Muscle layer of colon (tissue), 2 donors: Measurements from ENCODE around the gene SMC6.

Experiments
- H3K27ac ChIP-seq: one replicate; pipeline ENCODE4 v1.7.0; 2013; ENCODE audit warnings: low read depth, mild to moderate bottlenecking, low read length, moderate library complexity
- H3K27me3 ChIP-seq, 2 donors: one replicate each; pipeline ENCODE4 v1.7.0; 2013; ENCODE audit warnings: low read length in 2 of 2, mild to moderate bottlenecking in 2 of 2; ENCODE audit not compliant: insufficient read depth in 2 of 2, control insufficient read depth in 1 of 2
- H3K36me3 ChIP-seq: one replicate; pipeline ENCODE4 v1.7.0; 2013; ENCODE audit warnings: mild to moderate bottlenecking, low read length; ENCODE audit not compliant: insufficient read depth
- H3K4me1 ChIP-seq: one replicate; pipeline ENCODE4 v1.7.0; 2013; ENCODE audit warnings: mild to moderate bottlenecking, low read length; ENCODE audit not compliant: insufficient read depth
- H3K4me3 ChIP-seq, 2 donors: one replicate each; pipeline ENCODE4 v1.7.0; 2013; ENCODE audit warnings: low read length in 2 of 2, low read depth in 1 of 2, mild to moderate bottlenecking in 1 of 2, moderate library complexity in 1 of 2
- H3K9ac ChIP-seq: one replicate; pipeline ENCODE4 v1.7.0; 2013; ENCODE audit warnings: low read length
- H3K9me3 ChIP-seq: one replicate; pipeline ENCODE4 v1.7.0; 2013; ENCODE audit warnings: mild to moderate bottlenecking, low read length
- donor health status: abdominal sarcoma.
- donor health status: Adenocarcinoma of cecum.

Gene SMC6

GRCh38 chr2:17661460-17661859 lies 92.2 kb downstream of the SMC6 start:
- H3K4me3 ChIP-seq: no peak overlapping the region
- no peaks in the 10 kb centered on the region for H3K9me3 ChIP-seq
- H3K27ac ChIP-seq: no peak overlapping the region
- no peak overlapping the region for H3K9ac ChIP-seq
- H3K27me3 ChIP-seq: no peaks in the 10 kb centered on the region
- H3K36me3 ChIP-seq: peaks cover 2% of the 10 kb centered on the region
- no peaks in the 10 kb centered on the region for H3K4me1 ChIP-seq

- no peak overlapping the region for H3K27ac ChIP-seq
Measured at GRCh38 chr2:17660219-17660618, 93.4 kb downstream of the SMC6 start.

DNA sequence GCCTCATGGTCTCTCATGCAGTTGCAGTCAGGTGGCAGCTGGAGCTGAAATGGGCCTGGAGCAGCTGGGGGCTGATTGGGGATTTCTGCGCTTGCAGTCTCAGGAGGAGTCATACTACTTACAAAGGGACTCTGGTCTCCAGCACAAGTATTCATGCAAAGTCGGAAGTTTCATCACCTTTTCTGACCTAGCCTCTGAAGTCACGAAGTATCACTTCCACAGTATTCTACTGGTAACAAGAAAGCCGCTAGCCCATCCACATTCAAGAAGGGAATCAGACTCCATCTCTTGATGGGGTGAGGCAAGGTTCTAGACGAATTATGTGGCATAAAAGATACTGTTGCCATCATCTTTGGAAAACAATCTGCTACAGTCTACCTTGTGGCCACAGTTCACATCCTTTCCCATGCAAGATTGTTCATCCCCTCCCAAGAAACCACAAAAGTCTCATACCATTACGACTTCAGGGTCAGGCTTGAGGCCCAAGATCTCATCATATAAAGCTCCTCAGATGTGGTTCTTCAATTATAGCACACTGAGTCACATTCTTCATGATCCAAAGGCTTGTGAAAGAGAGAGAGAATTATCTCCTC lies 95.3 kb downstream of the SMC6 start:
- Histone ChIP-seq H3K4me1 (no peaks in the 10 kb centered on the region), H3K4me3 (no peak overlapping the region), H3K9ac (no peak overlapping the region), H3K9me3 (no peaks in the 10 kb centered on the region), H3K27me3 (no peaks in the 10 kb centered on the region), H3K27ac (no peak overlapping the region), H3K36me3 (no peaks in the 10 kb centered on the region)

More at GRCh38 chr2:17660219-17660618, 93.4 kb downstream of the SMC6 start:
- Histone ChIP-seq H3K9me3 (no peaks in the 10 kb centered on the region), H3K4me3 (no peak overlapping the region), H3K4me1 (no peaks in the 10 kb centered on the region), H3K9ac (no peak overlapping the region), H3K36me3 (no peaks in the 10 kb centered on the region), H3K27me3 (no peaks in the 10 kb centered on the region)

DNA sequence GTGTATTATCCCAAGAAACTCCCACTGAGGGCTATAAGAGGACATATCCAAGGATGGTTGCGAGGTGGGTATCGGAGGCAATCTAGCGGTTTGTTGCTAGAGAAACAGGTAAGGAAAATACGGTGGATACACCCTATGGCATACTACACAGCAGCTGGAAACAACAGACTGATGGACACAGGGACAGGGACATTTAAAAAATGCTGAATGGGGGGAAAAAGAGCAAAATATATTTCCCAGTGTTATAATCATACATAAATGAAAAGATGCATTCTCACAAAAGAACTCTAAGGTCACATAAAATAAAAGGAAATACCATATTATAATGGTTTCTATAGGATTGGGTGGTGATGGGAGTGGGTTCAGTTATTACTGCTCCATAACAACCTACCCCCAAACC lies 95.9 kb downstream of the SMC6 start:
- no peak overlapping the region for H3K4me3 ChIP-seq
- no peaks in the 10 kb centered on the region for H3K27me3 ChIP-seq
- H3K9ac ChIP-seq: no peak overlapping the region
- H3K9me3 ChIP-seq: no peaks in the 10 kb centered on the region
- no peaks in the 10 kb centered on the region for H3K4me1 ChIP-seq
- H3K36me3 ChIP-seq: no peaks in the 10 kb centered on the region
- no peak overlapping the region for H3K27ac ChIP-seq

- no peaks in the 10 kb centered on the region for H3K9me3 ChIP-seq
- no peak overlapping the region for H3K9ac ChIP-seq
- H3K36me3 ChIP-seq: no peaks in the 10 kb centered on the region
- no peaks in the 10 kb centered on the region for H3K27me3 ChIP-seq
- H3K27ac ChIP-seq: no peak overlapping the region
- H3K4me3 ChIP-seq: no peak overlapping the region
- H3K4me1 ChIP-seq: no peaks in the 10 kb centered on the region
Measured at GRCh38 chr2:17652681-17653394, 100.8 kb downstream of the SMC6 start.

GRCh38 chr2:17649026-17649425 lies 104.6 kb downstream of the SMC6 start:
- no peaks in the 10 kb centered on the region for H3K9me3 ChIP-seq
- no peak overlapping the region for H3K4me3 ChIP-seq
- H3K27me3 ChIP-seq: no peaks in the 10 kb centered on the region
- H3K4me1 ChIP-seq: peaks cover 26% of the 10 kb centered on the region
- no peak overlapping the region for H3K9ac ChIP-seq
- H3K36me3 ChIP-seq: no peaks in the 10 kb centered on the region
- no peak overlapping the region for H3K27ac ChIP-seq

GRCh38 chr2:17648581-17648980 lies 105.0 kb downstream of the SMC6 start:
- H3K27ac ChIP-seq: no peak overlapping the region

DNA sequence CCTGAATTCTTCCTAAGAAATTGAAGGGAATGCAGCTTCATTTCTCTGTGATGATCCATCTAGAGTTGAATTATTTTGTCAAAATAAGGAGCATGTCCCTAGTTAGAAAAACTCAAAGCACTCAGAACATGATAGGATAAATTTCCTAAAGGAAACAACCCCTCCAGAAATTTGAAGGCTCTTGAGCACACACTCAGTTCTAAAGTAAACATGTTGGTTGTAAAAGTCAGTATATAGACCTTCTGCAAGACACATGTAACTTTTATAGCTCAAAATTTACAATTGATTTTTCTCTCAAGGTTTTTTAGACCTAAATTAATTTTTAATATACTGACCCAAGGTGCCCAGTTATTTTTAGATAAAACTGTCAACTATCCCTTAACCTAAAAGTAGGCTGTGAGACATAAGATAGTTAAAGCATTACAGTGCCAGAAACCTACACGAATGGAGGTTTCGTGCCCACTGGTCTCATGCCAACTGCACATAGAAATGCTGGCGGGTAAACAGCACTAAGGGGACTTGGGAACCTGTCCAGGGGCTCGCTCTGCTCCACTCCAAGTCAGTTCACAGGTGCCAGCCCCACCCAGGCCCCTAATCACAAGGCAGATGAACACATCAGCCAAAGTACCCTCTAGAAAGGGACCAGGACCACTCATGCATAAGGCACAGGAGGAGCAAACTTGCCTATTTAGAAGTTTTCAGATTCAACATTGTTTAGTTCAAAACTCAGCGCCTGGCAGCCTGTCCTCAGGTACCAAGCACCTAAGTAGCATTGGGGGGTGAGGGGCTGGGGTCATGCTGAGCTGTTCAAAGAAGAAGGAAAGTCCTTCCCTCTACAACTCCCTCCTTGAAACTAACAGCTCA lies 106.5 kb downstream of the SMC6 start:
- Histone ChIP-seq H3K27ac (no peak overlapping the region), H3K4me3 (no peak overlapping the region), H3K9me3 (no peaks in the 10 kb centered on the region), H3K4me1 (peaks cover 40% of the 10 kb centered on the region), H3K36me3 (no peaks in the 10 kb centered on the region), H3K9ac (no peak overlapping the region), H3K27me3 (no peaks in the 10 kb centered on the region)

More at GRCh38 chr2:17648581-17648980, 105.0 kb downstream of the SMC6 start:
- H3K36me3 ChIP-seq: no peaks in the 10 kb centered on the region
- H3K4me1 ChIP-seq: peaks cover 27% of the 10 kb centered on the region
- H3K9ac ChIP-seq: no peak overlapping the region
- H3K27me3 ChIP-seq: no peaks in the 10 kb centered on the region
- no peaks in the 10 kb centered on the region for H3K9me3 ChIP-seq
- H3K4me3 ChIP-seq: no peak overlapping the region

GRCh38 chr2:17646081-17646554 lies 107.5 kb downstream of the SMC6 start:
- Histone ChIP-seq H3K9ac (no peak overlapping the region), H3K4me1 (peaks cover 40% of the 10 kb centered on the region), H3K36me3 (no peaks in the 10 kb centered on the region), H3K27ac (no peak overlapping the region), H3K9me3 (no peaks in the 10 kb centered on the region), H3K27me3 (no peaks in the 10 kb centered on the region), H3K4me3 (no peak overlapping the region)

- Histone ChIP-seq H3K27me3 (no peaks in the 10 kb centered on the region), H3K36me3 (no peaks in the 10 kb centered on the region), H3K9me3 (no peaks in the 10 kb centered on the region), H3K27ac (no peak overlapping the region), H3K4me1 (peaks cover 40% of the 10 kb centered on the region), H3K9ac (no peak overlapping the region), H3K4me3 (no peak overlapping the region)
Measured at GRCh38 chr2:17644997-17645720, 108.5 kb downstream of the SMC6 start.
